ENCODE data around the gene UNC5A.
"Not testable (repeated sequence)": the region's sequence is repeated elsewhere in the genome, so short reads cannot be mapped to it uniquely, and the experiment has no call there.

Gene UNC5A

GRCh38 chr5:176861276-176861675 is 50.9 kb downstream of the UNC5A start:
- H3K27me3 ChIP-seq (ENCODE audit: control insufficient read depth, insufficient read depth, low read length): peaks cover 10% of the 10 kb centered on the region
- H3K27ac ChIP-seq (ENCODE audit: low read depth, low read length): no peak overlapping the region
- H3K9ac ChIP-seq (ENCODE audit: low read length): no peak overlapping the region

GRCh38 chr5:176862330-176862995 is 52.1 kb downstream of the UNC5A start:
- Histone ChIP-seq H3K27me3 (ENCODE audit: control insufficient read depth, insufficient read depth, low read length) (peaks cover 10% of the 10 kb centered on the region), H3K27ac (ENCODE audit: low read depth, low read length) (no peak overlapping the region), H3K36me3 (ENCODE audit: control insufficient read depth, insufficient read depth, low read length) (no peaks in the 10 kb centered on the region), H3K4me3 (ENCODE audit: low read length) (no peak overlapping the region), H3K4me1 (ENCODE audit: control insufficient read depth, insufficient read depth, low read length) (no peaks in the 10 kb centered on the region), H3K9ac (ENCODE audit: low read length) (no peak overlapping the region)

More at GRCh38 chr5:176861276-176861675, 50.9 kb downstream of the UNC5A start:
- no peak overlapping the region for H3K4me3 ChIP-seq (ENCODE audit: low read length)
- no peaks in the 10 kb centered on the region for H3K36me3 ChIP-seq (ENCODE audit: control insufficient read depth, insufficient read depth, low read length)
- no peaks in the 10 kb centered on the region for H3K4me1 ChIP-seq (ENCODE audit: control insufficient read depth, insufficient read depth, low read length)

DNA sequence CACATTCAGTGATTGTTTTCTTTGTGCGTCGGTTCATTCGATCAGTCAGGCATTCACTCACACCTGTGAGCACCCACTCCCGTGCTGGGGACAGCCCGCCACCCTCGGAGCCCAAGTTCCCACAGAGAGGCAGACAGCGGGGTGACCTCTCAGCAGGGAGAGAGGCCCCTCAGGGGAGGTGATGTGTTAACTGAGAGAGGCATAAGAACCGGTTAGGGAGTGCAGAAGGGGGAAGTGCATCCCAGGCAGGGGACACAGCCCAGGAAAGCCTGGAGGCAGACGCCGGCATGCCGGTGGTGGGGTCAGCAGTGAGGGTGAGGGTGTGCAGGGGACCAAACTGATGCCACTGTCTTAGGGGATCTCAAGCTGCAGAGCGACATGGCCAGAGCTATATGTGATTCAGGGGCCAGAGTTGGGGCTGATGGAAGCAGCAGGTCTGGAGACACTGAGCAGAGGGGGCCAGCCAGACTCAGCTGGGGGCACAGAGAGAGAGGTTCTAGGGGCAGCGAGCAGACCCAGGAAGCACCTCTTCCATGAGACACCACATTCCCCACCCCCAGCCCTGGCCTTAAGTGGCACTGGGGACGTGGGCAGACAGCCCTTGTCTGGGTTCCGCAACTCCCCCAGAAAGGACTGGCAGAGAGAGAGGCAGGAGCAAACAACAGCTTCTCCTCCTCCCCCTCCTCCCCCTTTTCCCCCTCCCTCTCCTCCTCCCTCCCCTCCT is 52.8 kb downstream of the UNC5A start:
- H3K27me3 ChIP-seq (ENCODE audit: control insufficient read depth, insufficient read depth, low read length): peaks cover 10% of the 10 kb centered on the region
- H3K27ac ChIP-seq (ENCODE audit: low read depth, low read length): no peak overlapping the region
- no peaks in the 10 kb centered on the region for H3K36me3 ChIP-seq (ENCODE audit: control insufficient read depth, insufficient read depth, low read length)
- H3K9ac ChIP-seq (ENCODE audit: low read length): no peak overlapping the region
- no peaks in the 10 kb centered on the region for H3K4me1 ChIP-seq (ENCODE audit: control insufficient read depth, insufficient read depth, low read length)
- no peak overlapping the region for H3K4me3 ChIP-seq (ENCODE audit: low read length)

DNA sequence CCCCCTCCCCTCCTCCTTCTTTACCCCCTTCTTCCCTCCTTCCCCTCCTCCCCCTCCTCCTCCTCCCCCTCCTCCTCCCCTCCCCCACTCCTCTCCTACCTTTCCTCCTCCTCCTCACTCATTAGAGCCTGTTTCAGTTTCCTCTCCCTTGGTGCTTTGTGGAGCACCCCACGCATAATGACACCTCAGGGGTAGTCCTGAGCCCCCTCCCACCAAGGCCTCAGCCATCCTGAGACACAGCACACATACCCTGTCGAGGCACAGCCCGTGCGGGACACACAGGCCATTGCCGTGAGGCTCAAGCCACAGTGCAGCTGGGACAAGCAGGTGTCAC is 53.4 kb downstream of the UNC5A start:
- Histone ChIP-seq H3K27me3 (ENCODE audit: control insufficient read depth, insufficient read depth, low read length) (peaks cover 10% of the 10 kb centered on the region), H3K4me1 (ENCODE audit: control insufficient read depth, insufficient read depth, low read length) (no peaks in the 10 kb centered on the region), H3K27ac (ENCODE audit: low read depth, low read length) (no peak overlapping the region), H3K9ac (ENCODE audit: low read length) (no peak overlapping the region), H3K4me3 (ENCODE audit: low read length) (no peak overlapping the region), H3K36me3 (ENCODE audit: control insufficient read depth, insufficient read depth, low read length) (no peaks in the 10 kb centered on the region)

GRCh38 chr5:176864755-176865154 is 54.4 kb downstream of the UNC5A start:
- Histone ChIP-seq H3K27ac (ENCODE audit: low read depth, low read length) (no peak overlapping the region), H3K36me3 (ENCODE audit: control insufficient read depth, insufficient read depth, low read length) (no peaks in the 10 kb centered on the region), H3K9ac (ENCODE audit: low read length) (no peak overlapping the region), H3K27me3 (ENCODE audit: control insufficient read depth, insufficient read depth, low read length) (peaks cover 10% of the 10 kb centered on the region), H3K4me1 (ENCODE audit: control insufficient read depth, insufficient read depth, low read length) (no peaks in the 10 kb centered on the region), H3K4me3 (ENCODE audit: low read length) (no peak overlapping the region)

DNA sequence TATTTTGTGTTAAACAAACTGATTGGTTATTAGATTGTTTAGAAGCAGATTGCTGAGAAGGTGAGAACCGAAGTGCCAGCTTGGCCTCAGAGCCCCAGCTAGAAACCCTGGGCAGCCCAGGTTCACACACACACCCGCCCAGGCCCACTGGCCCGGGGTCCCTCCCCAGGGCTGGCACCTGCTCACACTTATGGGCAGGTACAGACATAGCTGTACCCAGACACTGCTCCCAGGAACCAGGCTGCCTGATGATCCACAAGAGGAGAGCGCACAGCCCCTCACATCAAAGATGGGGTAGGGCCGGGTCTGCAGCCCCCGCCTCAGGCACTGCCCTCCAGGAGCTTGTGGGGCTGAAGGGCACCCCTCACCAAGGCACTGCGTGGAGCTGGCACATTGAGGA is 55.6 kb downstream of the UNC5A start:
- Histone ChIP-seq H3K27me3 (ENCODE audit: control insufficient read depth, insufficient read depth, low read length) (peaks cover 10% of the 10 kb centered on the region), H3K36me3 (ENCODE audit: control insufficient read depth, insufficient read depth, low read length) (no peaks in the 10 kb centered on the region), H3K27ac (ENCODE audit: low read depth, low read length) (no peak overlapping the region), H3K4me3 (ENCODE audit: low read length) (no peak overlapping the region), H3K4me1 (ENCODE audit: control insufficient read depth, insufficient read depth, low read length) (no peaks in the 10 kb centered on the region), H3K9ac (ENCODE audit: low read length) (no peak overlapping the region)

GRCh38 chr5:176866707-176867310 is 56.5 kb downstream of the UNC5A start:
- H3K9ac ChIP-seq (ENCODE audit: low read length): no peak overlapping the region
- no peak overlapping the region for H3K27ac ChIP-seq (ENCODE audit: low read depth, low read length)
- no peaks in the 10 kb centered on the region for H3K36me3 ChIP-seq (ENCODE audit: control insufficient read depth, insufficient read depth, low read length)
- no peaks in the 10 kb centered on the region for H3K4me1 ChIP-seq (ENCODE audit: control insufficient read depth, insufficient read depth, low read length)
- H3K4me3 ChIP-seq (ENCODE audit: low read length): no peak overlapping the region
- peaks cover 10% of the 10 kb centered on the region for H3K27me3 ChIP-seq (ENCODE audit: control insufficient read depth, insufficient read depth, low read length)

- Histone ChIP-seq H3K27me3 (ENCODE audit: control insufficient read depth, insufficient read depth, low read length) (peaks cover 6% of the 10 kb centered on the region), H3K4me1 (ENCODE audit: control insufficient read depth, insufficient read depth, low read length) (no peaks in the 10 kb centered on the region), H3K36me3 (ENCODE audit: control insufficient read depth, insufficient read depth, low read length) (no peaks in the 10 kb centered on the region), H3K27ac (ENCODE audit: low read depth, low read length) (no peak overlapping the region), H3K4me3 (ENCODE audit: low read length) (no peak overlapping the region), H3K9ac (ENCODE audit: low read length) (no peak overlapping the region)
Measured at GRCh38 chr5:176868126-176868525, 57.8 kb downstream of the UNC5A start.

- H3K27me3 ChIP-seq (ENCODE audit: control insufficient read depth, insufficient read depth, low read length): peaks cover 3% of the 10 kb centered on the region
- no peak overlapping the region for H3K4me3 ChIP-seq (ENCODE audit: low read length)
- H3K27ac ChIP-seq (ENCODE audit: low read depth, low read length): no peak overlapping the region
- no peaks in the 10 kb centered on the region for H3K4me1 ChIP-seq (ENCODE audit: control insufficient read depth, insufficient read depth, low read length)
- H3K9ac ChIP-seq (ENCODE audit: low read length): no peak overlapping the region
- H3K36me3 ChIP-seq (ENCODE audit: control insufficient read depth, insufficient read depth, low read length): no peaks in the 10 kb centered on the region
Measured at GRCh38 chr5:176868731-176869130, 58.4 kb downstream of the UNC5A start.

GRCh38 chr5:176869501-176870109 is 59.2 kb downstream of the UNC5A start:
- H3K27ac ChIP-seq (ENCODE audit: low read depth, low read length): no peak overlapping the region
- no peaks in the 10 kb centered on the region for H3K4me1 ChIP-seq (ENCODE audit: control insufficient read depth, insufficient read depth, low read length)
- no peak overlapping the region for H3K9ac ChIP-seq (ENCODE audit: low read length)
- H3K27me3 ChIP-seq (ENCODE audit: control insufficient read depth, insufficient read depth, low read length): peaks cover under 1% of the 10 kb centered on the region
- no peak overlapping the region for H3K4me3 ChIP-seq (ENCODE audit: low read length)
- H3K36me3 ChIP-seq (ENCODE audit: control insufficient read depth, insufficient read depth, low read length): no peaks in the 10 kb centered on the region

- no peak overlapping the region for H3K27ac ChIP-seq (ENCODE audit: low read depth, low read length)
- H3K27me3 ChIP-seq (ENCODE audit: control insufficient read depth, insufficient read depth, low read length): peaks cover 2% of the 10 kb centered on the region
- no peak overlapping the region for H3K9ac ChIP-seq (ENCODE audit: low read length)
- H3K36me3 ChIP-seq (ENCODE audit: control insufficient read depth, insufficient read depth, low read length): no peaks in the 10 kb centered on the region
- H3K4me3 ChIP-seq (ENCODE audit: low read length): no peak overlapping the region
- H3K4me1 ChIP-seq (ENCODE audit: control insufficient read depth, insufficient read depth, low read length): no peaks in the 10 kb centered on the region
Measured at GRCh38 chr5:176870110-176870591, 59.8 kb downstream of the UNC5A start.

DNA sequence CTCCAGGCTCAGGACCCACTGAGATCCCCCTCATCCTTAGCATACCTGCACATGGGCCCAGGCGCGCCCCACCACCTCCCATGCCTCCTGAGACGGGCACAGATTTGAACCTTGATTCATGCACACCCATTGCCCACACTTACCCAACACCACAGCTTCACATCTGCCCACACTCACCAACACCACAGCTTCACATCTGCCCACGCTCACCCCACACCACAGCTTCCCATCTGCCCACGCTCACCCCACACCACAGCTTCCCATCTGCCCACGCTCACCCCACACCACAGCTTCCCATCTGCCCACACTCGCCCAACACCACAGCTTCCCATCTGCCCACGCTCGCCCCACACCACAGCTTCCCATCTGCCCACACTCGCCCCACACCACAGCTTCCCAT is 60.3 kb downstream of the UNC5A start:
- H3K27me3 ChIP-seq (ENCODE audit: control insufficient read depth, insufficient read depth, low read length); H3K27ac ChIP-seq (ENCODE audit: low read depth, low read length); H3K9ac ChIP-seq (ENCODE audit: low read length); H3K4me1 ChIP-seq (ENCODE audit: control insufficient read depth, insufficient read depth, low read length); H3K4me3 ChIP-seq (ENCODE audit: low read length); H3K36me3 ChIP-seq (ENCODE audit: control insufficient read depth, insufficient read depth, low read length): not testable (repeated sequence)
